Hepatocyte (in vitro differentiated cells): ENCODE data around the gene FXYD6.

Experiments used
- CTCF ChIP-seq: fragments of 200-600 bp; sonication (generic); IDR thresholded peaks from 2 replicates; pipeline ENCODE4 v1.5.1; 2016; ENCODE audit warnings: antibody characterized with exemption, mild to moderate bottlenecking; ENCODE audit not compliant: poor library complexity
- EZH2 ChIP-seq: fragments of 200-600 bp; sonication (generic); IDR thresholded peaks from 2 replicates; pipeline ENCODE4 v1.6.1; 2016; ENCODE audit warnings: antibody characterized with exemption, mild to moderate bottlenecking, borderline replicate concordance
- EZH2phosphoT487 ChIP-seq: fragments of 200-600 bp; sonication (generic); IDR thresholded peaks from one replicate; pipeline ENCODE4 v1.6.1; 2018; ENCODE audit warnings: antibody characterized with exemption, mild to moderate bottlenecking, low read depth, moderate library complexity; ENCODE audit not compliant: unreplicated experiment, severe bottlenecking

- TF ChIP-seq EZH2 (no peak), EZH2phosphoT487 (no peak), CTCF (no peak)
Observed at GRCh38 chr11:117814204-117814765, 62.2 kb downstream of the FXYD6 start.
